DOHH2 (cell line): ENCODE measurements around the gene CLTCL1.

Experiments
- H3F3A ChIP-seq: fragments of 200-600 bp; sonication (generic), shearing (Covaris generic); 2 replicates; pipeline ENCODE4 v1.6.0; 2016; ENCODE audit warnings: antibody characterized with exemption, mild to moderate bottlenecking; ENCODE audit not compliant: control insufficient read depth, insufficient read depth
- H3K27ac ChIP-seq: fragments of 200-600 bp; sonication (generic); 2 replicates; pipeline ENCODE4 v1.5.1; 2014; ENCODE audit warnings: low read depth, mild to moderate bottlenecking, low read length, moderate library complexity
- H3K27me3 ChIP-seq: fragments of 200-600 bp; sonication (generic); 2 replicates; pipeline ENCODE4 v1.6.1; 2014; ENCODE audit warnings: mild to moderate bottlenecking, low read length, mixed read lengths; ENCODE audit not compliant: control insufficient read depth
- H3K36me3 ChIP-seq: fragments of 200-600 bp; sonication (generic); 2 replicates; pipeline ENCODE4 v1.6.1; 2014; ENCODE audit warnings: mild to moderate bottlenecking, low read length, moderate library complexity, mixed read lengths; ENCODE audit not compliant: control insufficient read depth
- H3K4me1 ChIP-seq: fragments of 200-600 bp; sonication (generic); 2 replicates; pipeline ENCODE4 v1.6.1; 2014; ENCODE audit warnings: mild to moderate bottlenecking, low read length, mixed read lengths; ENCODE audit not compliant: control insufficient read depth
- H3K4me2 ChIP-seq: fragments of 200-600 bp; sonication (generic); 2 replicates; pipeline ENCODE4 v1.6.0; 2014; ENCODE audit warnings: mild to moderate bottlenecking, low read length, moderate library complexity
- H3K4me3 ChIP-seq: fragments of 200-600 bp; sonication (generic); 2 replicates; pipeline ENCODE4 v1.5.1; 2014; ENCODE audit warnings: mild to moderate bottlenecking, low read length, mixed read lengths
- H3K79me2 ChIP-seq: fragments of 200-600 bp; sonication (generic); 2 replicates; pipeline ENCODE4 v1.6.1; 2014; ENCODE audit warnings: mild to moderate bottlenecking, low read length, mixed read lengths; ENCODE audit not compliant: control insufficient read depth
- H3K9me2 ChIP-seq: fragments of 200-600 bp; sonication (generic); replicated peaks from 2 replicates; pipeline ENCODE4 v1.6.1; 2014; ENCODE audit warnings: mild to moderate bottlenecking, low read length, mixed read lengths; ENCODE audit not compliant: control insufficient read depth
- H3K9me3 ChIP-seq: fragments of 200-600 bp; sonication (generic); 2 replicates; pipeline ENCODE4 v1.6.1; 2014; ENCODE audit warnings: antibody characterized with exemption, low read length, mixed read lengths; ENCODE audit not compliant: control insufficient read depth, insufficient read depth
- H4K20me1 ChIP-seq: fragments of 200-600 bp; sonication (generic); 2 replicates; pipeline ENCODE4 v1.6.0; 2014; ENCODE audit warnings: low read depth, mild to moderate bottlenecking, antibody characterized with exemption, low read length, moderate library complexity; ENCODE audit not compliant: control insufficient read depth, insufficient read depth
- CTCF ChIP-seq: fragments of 200-600 bp; sonication (generic); IDR thresholded peaks from one replicate; pipeline ENCODE4 v1.5.1; 2014; ENCODE audit warnings: antibody characterized with exemption, mild to moderate bottlenecking, low read depth, low read length; ENCODE audit not compliant: poor library complexity, severe bottlenecking
- EZH2phosphoT487 ChIP-seq: fragments of 200-600 bp; sonication (generic); IDR thresholded peaks from 2 replicates; pipeline ENCODE4 v1.6.1; 2017; ENCODE audit warnings: borderline replicate concordance, mild to moderate bottlenecking, antibody characterized with exemption, low read length, moderate library complexity, mixed read lengths

CLTCL1 gene

GRCh38 chr22:19270873-19271272 lies 20.6 kb downstream of the CLTCL1 start:
- H3K9me2 ChIP-seq: no peaks in the 10 kb centered on the region
- no peaks in the 10 kb centered on the region for H3K36me3 ChIP-seq
- no peaks in the 10 kb centered on the region for H3K79me2 ChIP-seq
- H3K9me3 ChIP-seq: peaks cover 8% of the 10 kb centered on the region; the same call in 1 of the 2 replicates
- no peaks in the 10 kb centered on the region for H3K4me1 ChIP-seq
- H3K27ac ChIP-seq: no peak overlapping the region
- 0 out of 2 replicates have a peak, but pooled peaks cover 3% of the 10 kb centered on the region for H3K27me3 ChIP-seq
- no peak overlapping the region for H3K4me3 ChIP-seq
- H4K20me1 ChIP-seq: no peaks in the 10 kb centered on the region
- no peaks in the 10 kb centered on the region for H3F3A ChIP-seq
- TF ChIP-seq EZH2phosphoT487 (no peak), CTCF (no peak)
- no peak overlapping the region for H3K4me2 ChIP-seq

- Histone ChIP-seq H3F3A (no peaks in the 10 kb centered on the region), H3K27me3 (no peaks in the 10 kb centered on the region), H3K27ac (no peak overlapping the region), H3K9me3 (peaks cover 8% of the 10 kb centered on the region; the same call in 1 of the 2 replicates), H4K20me1 (no peaks in the 10 kb centered on the region), H3K4me2 (no peak overlapping the region), H3K79me2 (no peaks in the 10 kb centered on the region), H3K4me3 (no peak overlapping the region), H3K4me1 (no peaks in the 10 kb centered on the region), H3K36me3 (no peaks in the 10 kb centered on the region), H3K9me2 (no peaks in the 10 kb centered on the region)
- TF ChIP-seq CTCF (no peak), EZH2phosphoT487 (no peak)
Observed at GRCh38 chr22:19266547-19267086, 24.9 kb downstream of the CLTCL1 start.

- Histone ChIP-seq H3K27ac (no peak overlapping the region), H3K27me3 (no peaks in the 10 kb centered on the region), H4K20me1 (no peaks in the 10 kb centered on the region), H3K79me2 (no peaks in the 10 kb centered on the region), H3K4me3 (no peak overlapping the region), H3K9me3 (peaks cover 8% of the 10 kb centered on the region; the same call in 1 of the 2 replicates), H3K36me3 (no peaks in the 10 kb centered on the region), H3K4me2 (no peak overlapping the region), H3F3A (no peaks in the 10 kb centered on the region), H3K4me1 (no peaks in the 10 kb centered on the region), H3K9me2 (no peaks in the 10 kb centered on the region)
- TF ChIP-seq CTCF (no peak), EZH2phosphoT487 (no peak)
Observed at GRCh38 chr22:19265779-19266178, 25.7 kb downstream of the CLTCL1 start.
